ENCODE data around the gene MAPRE2.

- TF ChIP-seq CTCF (IDR thresholded peaks at IDR 0.05 in 8 of 11, conservative IDR thresholded peaks at IDR 0.05 in 3 of 11) = no peak
- no peak for TF ChIP-seq POLR2A (IDR thresholded peaks at IDR 0.05)
- TF ChIP-seq POLR2AphosphoS5 (IDR thresholded peaks at IDR 0.05) = no peak
These were observed 39.1 kb upstream of the MAPRE2 start for GRCh38 chr18:35002120-35002519.
